Measurements from ENCODE around the gene CALD1.

Gene CALD1

GRCh38 chr7:134993877-134994456, 214.5 kb downstream of the CALD1 start:
- H3K4me3 ChIP-seq (ENCODE audit: low read length), result no peak overlapping the region
- DNase-seq (ENCODE audit: low read depth), result no peak
- H3K9ac ChIP-seq (ENCODE audit: low read length), result no peak overlapping the region
- H3K27me3 ChIP-seq (replicated peaks; ENCODE audit: control insufficient read depth, insufficient read depth, low read length), result no peaks in the 10 kb centered on the region
- H3K4me1 ChIP-seq (ENCODE audit: control insufficient read depth, insufficient read depth, low read length), result peaks cover 16% of the 10 kb centered on the region
- H3K9me3 ChIP-seq (ENCODE audit: control insufficient read depth, low read length), result no peaks in the 10 kb centered on the region
- peaks cover 4% of the 10 kb centered on the region for H3K36me3 ChIP-seq (ENCODE audit: control insufficient read depth, insufficient read depth, low read length, severe bottlenecking)

GRCh38 chr7:134995239-134996096, 216.0 kb downstream of the CALD1 start:
- DNase-seq (ENCODE audit: low read depth), result no peak
- H3K4me1 ChIP-seq (ENCODE audit: control insufficient read depth, insufficient read depth, low read length), result peaks cover 16% of the 10 kb centered on the region
- peaks cover 4% of the 10 kb centered on the region for H3K36me3 ChIP-seq (ENCODE audit: control insufficient read depth, insufficient read depth, low read length, severe bottlenecking)
- no peaks in the 10 kb centered on the region for H3K9me3 ChIP-seq (ENCODE audit: control insufficient read depth, low read length)
- no peak overlapping the region for H3K4me3 ChIP-seq (ENCODE audit: low read length)
- H3K9ac ChIP-seq (ENCODE audit: low read length), result no peak overlapping the region
- no peaks in the 10 kb centered on the region for H3K27me3 ChIP-seq (replicated peaks; ENCODE audit: control insufficient read depth, insufficient read depth, low read length)

GRCh38 chr7:134996097-134996550, 216.7 kb downstream of the CALD1 start:
- Histone ChIP-seq H3K36me3 (ENCODE audit: control insufficient read depth, insufficient read depth, low read length, severe bottlenecking) (peaks cover 4% of the 10 kb centered on the region), H3K9ac (ENCODE audit: low read length) (no peak overlapping the region), H3K27me3 (replicated peaks; ENCODE audit: control insufficient read depth, insufficient read depth, low read length) (no peaks in the 10 kb centered on the region), H3K4me1 (ENCODE audit: control insufficient read depth, insufficient read depth, low read length) (peaks cover 16% of the 10 kb centered on the region), H3K9me3 (ENCODE audit: control insufficient read depth, low read length) (peaks cover 5% of the 10 kb centered on the region), H3K4me3 (ENCODE audit: low read length) (no peak overlapping the region)
- DNase-seq (ENCODE audit: low read depth), result no peak

GRCh38 chr7:134997214-134997885, 217.9 kb downstream of the CALD1 start:
- Histone ChIP-seq H3K4me1 (ENCODE audit: control insufficient read depth, insufficient read depth, low read length) (peaks cover 25% of the 10 kb centered on the region), H3K27me3 (replicated peaks; ENCODE audit: control insufficient read depth, insufficient read depth, low read length) (no peaks in the 10 kb centered on the region), H3K36me3 (ENCODE audit: control insufficient read depth, insufficient read depth, low read length, severe bottlenecking) (peaks cover 4% of the 10 kb centered on the region), H3K9ac (ENCODE audit: low read length) (no peak overlapping the region), H3K4me3 (ENCODE audit: low read length) (no peak overlapping the region), H3K9me3 (ENCODE audit: control insufficient read depth, low read length) (peaks cover 8% of the 10 kb centered on the region)
- no peak for DNase-seq (ENCODE audit: low read depth)

GRCh38 chr7:134999136-134999535, 219.7 kb downstream of the CALD1 start:
- Histone ChIP-seq H3K9me3 (ENCODE audit: control insufficient read depth, low read length) (peaks cover 8% of the 10 kb centered on the region), H3K27me3 (replicated peaks; ENCODE audit: control insufficient read depth, insufficient read depth, low read length) (no peaks in the 10 kb centered on the region), H3K4me3 (ENCODE audit: low read length) (no peak overlapping the region), H3K4me1 (ENCODE audit: control insufficient read depth, insufficient read depth, low read length) (peaks cover 20% of the 10 kb centered on the region), H3K36me3 (ENCODE audit: control insufficient read depth, insufficient read depth, low read length, severe bottlenecking) (peaks cover 4% of the 10 kb centered on the region), H3K9ac (ENCODE audit: low read length) (no peak overlapping the region)
- no peak for DNase-seq (ENCODE audit: low read depth)

GRCh38 chr7:135001390-135002165, 222.1 kb downstream of the CALD1 start:
- H3K36me3 ChIP-seq (ENCODE audit: control insufficient read depth, insufficient read depth, low read length, severe bottlenecking), result no peaks in the 10 kb centered on the region
- H3K4me3 ChIP-seq (ENCODE audit: low read length), result no peak overlapping the region
- H3K9me3 ChIP-seq (ENCODE audit: control insufficient read depth, low read length), result peaks cover 8% of the 10 kb centered on the region
- H3K4me1 ChIP-seq (ENCODE audit: control insufficient read depth, insufficient read depth, low read length), result peaks cover 13% of the 10 kb centered on the region
- no peak overlapping the region for H3K9ac ChIP-seq (ENCODE audit: low read length)
- no peak for DNase-seq (ENCODE audit: low read depth)
- no peaks in the 10 kb centered on the region for H3K27me3 ChIP-seq (replicated peaks; ENCODE audit: control insufficient read depth, insufficient read depth, low read length)

- H3K36me3 ChIP-seq (ENCODE audit: control insufficient read depth, insufficient read depth, low read length, severe bottlenecking), result no peaks in the 10 kb centered on the region
- no peak overlapping the region for H3K9ac ChIP-seq (ENCODE audit: low read length)
- no peak for DNase-seq (ENCODE audit: low read depth)
- H3K9me3 ChIP-seq (ENCODE audit: control insufficient read depth, low read length), result peaks cover 4% of the 10 kb centered on the region
- H3K4me1 ChIP-seq (ENCODE audit: control insufficient read depth, insufficient read depth, low read length), result no peaks in the 10 kb centered on the region
- no peaks in the 10 kb centered on the region for H3K27me3 ChIP-seq (replicated peaks; ENCODE audit: control insufficient read depth, insufficient read depth, low read length)
- H3K4me3 ChIP-seq (ENCODE audit: low read length), result no peak overlapping the region
Measured at GRCh38 chr7:135012229-135012628, 232.8 kb downstream of the CALD1 start.
